ENCODE results near the gene KLC1.

KLC1 gene

GRCh38 chr14:103739466-103739792 is 110.4 kb downstream of the KLC1 start:
- no peak overlapping the region for H3K4me3 ChIP-seq (ENCODE audit: low read length)
- no peak for DNase-seq (ENCODE audit: low read depth, low spot score)

GRCh38 chr14:103739793-103740501 is 110.9 kb downstream of the KLC1 start:
- no peak for DNase-seq (ENCODE audit: low read depth, low spot score)

GRCh38 chr14:103740991-103741689 is 112.1 kb downstream of the KLC1 start:
- DNase-seq (ENCODE audit: low read depth, low spot score): no peak
- no peak overlapping the region for H3K4me3 ChIP-seq (ENCODE audit: low read length)

More at GRCh38 chr14:103739793-103740501, 110.9 kb downstream of the KLC1 start:
- no peak overlapping the region for H3K4me3 ChIP-seq (ENCODE audit: low read length)

GRCh38 chr14:103741876-103742275 is 112.9 kb downstream of the KLC1 start:
- DNase-seq (ENCODE audit: low read depth, low spot score): no peak
- H3K4me3 ChIP-seq (ENCODE audit: low read length): no peak overlapping the region

GRCh38 chr14:103742499-103743255 is 113.7 kb downstream of the KLC1 start:
- DNase-seq (ENCODE audit: low read depth, low spot score): no peak
- H3K4me3 ChIP-seq (ENCODE audit: low read length): no peak overlapping the region

- H3K4me3 ChIP-seq (ENCODE audit: low read length): no peak overlapping the region
These were observed 114.7 kb downstream of the KLC1 start for GRCh38 chr14:103743691-103744090.

GRCh38 chr14:103744621-103745395 is 115.8 kb downstream of the KLC1 start:
- H3K4me3 ChIP-seq (ENCODE audit: low read length): no peak overlapping the region
- DNase-seq (ENCODE audit: low read depth, low spot score): no peak

More at GRCh38 chr14:103743691-103744090, 114.7 kb downstream of the KLC1 start:
- no peak for DNase-seq (ENCODE audit: low read depth, low spot score)

GRCh38 chr14:103745424-103745823 is 116.4 kb downstream of the KLC1 start:
- DNase-seq (ENCODE audit: low read depth, low spot score): no peak
- H3K4me3 ChIP-seq (ENCODE audit: low read length): no peak overlapping the region

- DNase-seq (ENCODE audit: low read depth, low spot score): no peak
- H3K4me3 ChIP-seq (ENCODE audit: low read length): no peak overlapping the region
These were observed 117.7 kb downstream of the KLC1 start for GRCh38 chr14:103746701-103747100.

GRCh38 chr14:103748534-103748857 is 119.5 kb downstream of the KLC1 start:
- H3K4me3 ChIP-seq (ENCODE audit: low read length): peak overlapping the region; percentile 33
- DNase-seq (ENCODE audit: low read depth, low spot score): peak; percentile 96

GRCh38 chr14:103749452-103749851 is 120.4 kb downstream of the KLC1 start:
- no peak overlapping the region for H3K4me3 ChIP-seq (ENCODE audit: low read length)
- peak; percentile 31 for DNase-seq (ENCODE audit: low read depth, low spot score)

GRCh38 chr14:103749860-103750259 is 120.8 kb downstream of the KLC1 start:
- H3K4me3 ChIP-seq (ENCODE audit: low read length): no peak overlapping the region
- DNase-seq (ENCODE audit: low read depth, low spot score): peak; percentile 57
